ENCODE results near the gene RASD1.

DNA sequence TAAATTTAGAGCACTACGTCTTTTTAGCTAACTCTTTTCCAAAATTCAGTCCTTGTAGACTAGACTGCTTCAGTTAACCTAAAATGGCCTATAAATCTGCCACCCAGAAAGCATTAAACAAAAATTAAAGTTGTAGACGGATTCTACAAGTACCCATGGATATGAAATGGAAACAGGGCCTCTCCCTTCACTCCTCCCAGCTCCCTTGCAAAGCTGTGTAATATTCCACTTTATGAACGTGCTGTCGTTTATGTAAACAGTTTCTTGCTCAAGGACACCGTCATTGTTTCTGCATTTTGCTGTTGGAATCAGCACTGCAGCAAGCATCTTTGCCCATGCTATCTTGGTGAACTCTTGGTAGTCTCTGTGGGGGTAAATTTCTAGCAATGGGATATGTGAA, 14.3 kb downstream of the RASD1 start:
- TF ChIP-seq, protein P1, sequence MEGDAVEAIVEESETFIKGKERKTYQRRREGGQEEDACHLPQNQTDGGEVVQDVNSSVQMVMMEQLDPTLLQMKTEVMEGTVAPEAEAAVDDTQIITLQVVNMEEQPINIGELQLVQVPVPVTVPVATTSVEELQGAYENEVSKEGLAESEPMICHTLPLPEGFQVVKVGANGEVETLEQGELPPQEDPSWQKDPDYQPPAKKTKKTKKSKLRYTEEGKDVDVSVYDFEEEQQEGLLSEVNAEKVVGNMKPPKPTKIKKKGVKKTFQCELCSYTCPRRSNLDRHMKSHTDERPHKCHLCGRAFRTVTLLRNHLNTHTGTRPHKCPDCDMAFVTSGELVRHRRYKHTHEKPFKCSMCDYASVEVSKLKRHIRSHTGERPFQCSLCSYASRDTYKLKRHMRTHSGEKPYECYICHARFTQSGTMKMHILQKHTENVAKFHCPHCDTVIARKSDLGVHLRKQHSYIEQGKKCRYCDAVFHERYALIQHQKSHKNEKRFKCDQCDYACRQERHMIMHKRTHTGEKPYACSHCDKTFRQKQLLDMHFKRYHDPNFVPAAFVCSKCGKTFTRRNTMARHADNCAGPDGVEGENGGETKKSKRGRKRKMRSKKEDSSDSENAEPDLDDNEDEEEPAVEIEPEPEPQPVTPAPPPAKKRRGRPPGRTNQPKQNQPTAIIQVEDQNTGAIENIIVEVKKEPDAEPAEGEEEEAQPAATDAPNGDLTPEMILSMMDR (IDR thresholded peaks at IDR 0.05; ENCODE audit: low read depth, low read length, missing input control) = no peak
- TF ChIP-seq, protein P2, sequence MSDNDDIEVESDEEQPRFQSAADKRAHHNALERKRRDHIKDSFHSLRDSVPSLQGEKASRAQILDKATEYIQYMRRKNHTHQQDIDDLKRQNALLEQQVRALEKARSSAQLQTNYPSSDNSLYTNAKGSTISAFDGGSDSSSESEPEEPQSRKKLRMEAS (IDR thresholded peaks at IDR 0.05) = no peak
- TF ChIP-seq, protein P3, sequence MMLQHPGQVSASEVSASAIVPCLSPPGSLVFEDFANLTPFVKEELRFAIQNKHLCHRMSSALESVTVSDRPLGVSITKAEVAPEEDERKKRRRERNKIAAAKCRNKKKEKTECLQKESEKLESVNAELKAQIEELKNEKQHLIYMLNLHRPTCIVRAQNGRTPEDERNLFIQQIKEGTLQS (IDR thresholded peaks at IDR 0.05) = no peak
- TF ChIP-seq, protein P4, sequence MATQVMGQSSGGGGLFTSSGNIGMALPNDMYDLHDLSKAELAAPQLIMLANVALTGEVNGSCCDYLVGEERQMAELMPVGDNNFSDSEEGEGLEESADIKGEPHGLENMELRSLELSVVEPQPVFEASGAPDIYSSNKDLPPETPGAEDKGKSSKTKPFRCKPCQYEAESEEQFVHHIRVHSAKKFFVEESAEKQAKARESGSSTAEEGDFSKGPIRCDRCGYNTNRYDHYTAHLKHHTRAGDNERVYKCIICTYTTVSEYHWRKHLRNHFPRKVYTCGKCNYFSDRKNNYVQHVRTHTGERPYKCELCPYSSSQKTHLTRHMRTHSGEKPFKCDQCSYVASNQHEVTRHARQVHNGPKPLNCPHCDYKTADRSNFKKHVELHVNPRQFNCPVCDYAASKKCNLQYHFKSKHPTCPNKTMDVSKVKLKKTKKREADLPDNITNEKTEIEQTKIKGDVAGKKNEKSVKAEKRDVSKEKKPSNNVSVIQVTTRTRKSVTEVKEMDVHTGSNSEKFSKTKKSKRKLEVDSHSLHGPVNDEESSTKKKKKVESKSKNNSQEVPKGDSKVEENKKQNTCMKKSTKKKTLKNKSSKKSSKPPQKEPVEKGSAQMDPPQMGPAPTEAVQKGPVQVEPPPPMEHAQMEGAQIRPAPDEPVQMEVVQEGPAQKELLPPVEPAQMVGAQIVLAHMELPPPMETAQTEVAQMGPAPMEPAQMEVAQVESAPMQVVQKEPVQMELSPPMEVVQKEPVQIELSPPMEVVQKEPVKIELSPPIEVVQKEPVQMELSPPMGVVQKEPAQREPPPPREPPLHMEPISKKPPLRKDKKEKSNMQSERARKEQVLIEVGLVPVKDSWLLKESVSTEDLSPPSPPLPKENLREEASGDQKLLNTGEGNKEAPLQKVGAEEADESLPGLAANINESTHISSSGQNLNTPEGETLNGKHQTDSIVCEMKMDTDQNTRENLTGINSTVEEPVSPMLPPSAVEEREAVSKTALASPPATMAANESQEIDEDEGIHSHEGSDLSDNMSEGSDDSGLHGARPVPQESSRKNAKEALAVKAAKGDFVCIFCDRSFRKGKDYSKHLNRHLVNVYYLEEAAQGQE (IDR thresholded peaks at IDR 0.05) = no peak
- TF ChIP-seq RAD21 (IDR thresholded peaks at IDR 0.05) (no peak), GABPA (IDR thresholded peaks at IDR 0.05 in 1 of 2, conservative IDR thresholded peaks at IDR 0.05 in 1 of 2) (no peak)

Measured in liver (tissue), 3 donors.